ENCODE data around the gene LRP11.

GRCh38 chr6:149881860-149882259 lies 17.7 kb upstream of the LRP11 start:
- no peak for TF ChIP-seq EZH2 (IDR thresholded peaks at IDR 0.05; ENCODE audit: borderline replicate concordance, low read length)
- TF ChIP-seq CTCF (IDR thresholded peaks at IDR 0.05; ENCODE audit: low read length) = no peak

Measured in OCI-LY1 (cell line).